ENCODE data around the gene PRR23B.

PRR23B gene

DNA sequence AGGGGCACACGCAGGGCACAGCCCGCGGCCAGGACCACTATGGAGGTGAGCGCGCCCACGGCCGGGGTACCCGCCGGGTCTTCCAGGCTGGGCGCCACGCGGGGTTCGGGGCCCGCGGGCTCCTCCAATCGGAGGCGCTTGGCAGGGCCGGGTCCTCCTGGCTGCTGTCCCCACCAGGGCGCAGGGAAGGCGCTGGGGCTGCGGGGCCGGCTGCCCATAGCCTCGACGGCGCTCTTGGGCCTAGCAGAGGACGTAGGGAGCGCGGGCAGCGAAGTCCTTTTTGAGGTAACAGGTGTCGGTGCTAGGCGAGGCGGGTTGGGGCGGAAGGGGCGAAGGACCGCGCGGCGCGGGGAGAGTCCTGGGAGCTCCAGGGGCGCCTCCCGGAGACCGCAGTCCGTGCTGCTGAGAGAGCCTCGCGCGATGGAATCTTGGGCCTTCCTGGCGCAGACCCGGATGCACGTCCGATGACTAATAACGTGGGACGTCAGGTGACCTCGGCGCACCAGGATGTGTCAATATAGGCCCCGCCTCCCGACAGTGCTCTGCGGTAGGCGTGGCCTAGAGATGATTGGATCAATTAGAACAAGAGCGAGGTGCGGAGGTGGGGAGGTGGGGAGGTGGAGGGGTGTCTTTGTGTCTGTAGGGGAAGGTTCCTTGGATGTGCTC lies 14.5 kb downstream of the PRR23B start, which contains the start of gene PRR23A:
Gene PRR23A (minus strand): TSS at position 218 of the 666 bp plus-strand sequence. CDS start 0 bp downstream, at position 218.
- no peak for TF ChIP-seq JUND (IDR thresholded peaks at IDR 0.05; ENCODE audit: low read depth)
- DNase-seq (ENCODE audit: low read depth in 1 of 2, low spot score in 1 of 2), result no peak
- in situ Hi-C loops (cut with HindIII; ENCODE audit: low pct_unique_long_range_greater_than_20kb, low sequenced_read_pairs), result no loop called here

- no peak for DNase-seq (ENCODE audit: low read depth in 1 of 2, low spot score in 1 of 2)
- TF ChIP-seq JUND (IDR thresholded peaks at IDR 0.05; ENCODE audit: low read depth), result no peak
- in situ Hi-C loops (cut with HindIII; ENCODE audit: low pct_unique_long_range_greater_than_20kb, low sequenced_read_pairs), result no loop called here
Measured at GRCh38 chr3:139005356-139005993, 15.3 kb downstream of the PRR23B start.

GRCh38 chr3:138995706-138996105 lies 25.0 kb downstream of the PRR23B start:
- DNase-seq (ENCODE audit: low read depth in 1 of 2, low spot score in 1 of 2), result no peak
- in situ Hi-C loops (cut with HindIII; ENCODE audit: low pct_unique_long_range_greater_than_20kb, low sequenced_read_pairs), result no loop called here
- no peak for TF ChIP-seq JUND (IDR thresholded peaks at IDR 0.05; ENCODE audit: low read depth)

DNA sequence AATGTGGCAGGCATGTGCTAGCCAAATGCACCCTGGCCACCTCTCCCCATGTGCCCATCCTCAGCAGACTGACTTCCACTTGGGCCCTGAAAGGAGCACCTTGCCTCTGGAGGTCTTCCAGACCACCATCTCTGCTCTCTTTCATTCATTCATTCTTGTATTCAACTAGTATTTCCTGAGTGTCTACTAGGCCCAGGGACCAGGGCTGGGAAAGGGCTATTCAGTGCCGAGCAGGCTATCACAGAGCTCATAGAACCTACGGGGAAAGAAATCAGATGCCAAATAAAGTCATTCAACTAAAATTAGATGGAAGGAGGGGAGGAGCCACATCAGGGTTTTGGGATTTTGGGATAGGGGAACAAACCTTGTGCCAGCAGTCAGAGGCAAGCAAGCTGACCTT lies 33.5 kb downstream of the PRR23B start:
- no peak for TF ChIP-seq JUND (IDR thresholded peaks at IDR 0.05; ENCODE audit: low read depth)
- no peak for DNase-seq (ENCODE audit: low read depth in 1 of 2, low spot score in 1 of 2)
- in situ Hi-C loops (cut with HindIII; ENCODE audit: low pct_unique_long_range_greater_than_20kb, low sequenced_read_pairs), result no loop called here

DNA sequence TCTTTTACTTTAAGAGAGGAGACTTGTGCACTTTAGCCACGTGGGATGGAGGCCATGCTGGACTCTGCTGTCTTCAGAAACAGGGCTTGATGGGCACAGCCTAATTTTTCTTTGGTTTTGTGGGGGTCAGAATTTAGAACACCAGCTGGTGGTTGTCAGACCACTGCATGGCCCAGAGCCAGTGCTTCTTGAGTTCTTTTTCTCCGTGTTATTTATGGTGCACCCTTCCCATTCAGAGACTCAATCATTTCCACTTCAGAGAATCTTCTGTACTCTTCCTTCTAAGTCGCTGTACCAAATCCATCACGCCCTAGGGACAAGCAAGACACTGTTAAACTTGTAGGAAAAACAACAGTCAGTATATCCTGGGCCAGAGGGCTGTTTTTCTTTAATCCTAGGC lies 34.8 kb downstream of the PRR23B start:
- in situ Hi-C loops (cut with HindIII; ENCODE audit: low pct_unique_long_range_greater_than_20kb, low sequenced_read_pairs), result no loop called here
- DNase-seq (ENCODE audit: low read depth in 1 of 2, low spot score in 1 of 2), result no peak
- no peak for TF ChIP-seq JUND (IDR thresholded peaks at IDR 0.05; ENCODE audit: low read depth)

DNA sequence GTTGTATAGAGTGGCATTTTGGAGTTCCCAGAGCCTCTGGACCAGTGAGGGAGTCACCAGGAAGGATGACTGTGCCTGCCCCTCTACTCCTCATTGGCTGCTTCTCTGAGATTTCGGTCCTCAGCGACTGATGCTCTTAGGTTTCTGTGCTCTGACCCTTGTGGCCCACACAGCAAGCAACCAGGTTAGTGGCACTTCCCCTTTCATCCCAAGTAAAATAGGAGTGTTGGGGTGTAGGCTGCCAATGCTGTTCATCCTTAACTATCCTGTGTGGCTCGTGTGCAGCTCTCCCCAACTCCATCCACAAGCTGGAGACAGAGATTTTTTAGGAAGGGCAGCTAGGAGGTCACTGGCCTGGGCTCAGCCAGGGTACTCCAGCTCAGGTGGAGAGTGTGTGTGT lies 35.9 kb downstream of the PRR23B start:
- in situ Hi-C loops (cut with HindIII; ENCODE audit: low pct_unique_long_range_greater_than_20kb, low sequenced_read_pairs), result no loop called here
- no peak for TF ChIP-seq JUND (IDR thresholded peaks at IDR 0.05; ENCODE audit: low read depth)
- DNase-seq (ENCODE audit: low read depth in 1 of 2, low spot score in 1 of 2), result no peak

GRCh38 chr3:138976047-138976446 lies 44.7 kb downstream of the PRR23B start:
- no peak for TF ChIP-seq JUND (IDR thresholded peaks at IDR 0.05; ENCODE audit: low read depth)
- in situ Hi-C loops (cut with HindIII; ENCODE audit: low pct_unique_long_range_greater_than_20kb, low sequenced_read_pairs), result no loop called here
- DNase-seq (ENCODE audit: low read depth in 1 of 2, low spot score in 1 of 2), result no peak

DNA sequence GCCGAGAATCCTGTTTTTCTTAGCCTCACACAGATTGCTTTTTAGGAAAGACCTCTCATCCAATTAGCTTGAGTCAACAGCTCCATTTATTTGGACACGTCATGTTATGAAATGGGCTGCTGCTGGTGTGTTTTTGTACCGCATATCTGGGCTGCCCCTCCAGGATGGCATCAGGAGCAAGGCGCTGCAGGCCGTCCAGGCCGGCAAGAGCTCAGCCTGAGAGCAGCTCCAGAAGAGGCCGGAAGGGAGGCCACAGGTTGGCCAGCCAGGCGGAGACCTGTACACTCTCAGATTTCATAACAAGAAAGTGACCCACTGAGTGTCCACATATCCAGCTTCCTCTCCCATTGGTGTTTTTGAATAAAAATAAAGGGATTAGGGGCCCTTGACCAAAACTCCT lies 45.4 kb downstream of the PRR23B start:
- in situ Hi-C loops (cut with HindIII; ENCODE audit: low pct_unique_long_range_greater_than_20kb, low sequenced_read_pairs), result no loop called here
- DNase-seq (ENCODE audit: low read depth in 1 of 2, low spot score in 1 of 2), result no peak
- no peak for TF ChIP-seq JUND (IDR thresholded peaks at IDR 0.05; ENCODE audit: low read depth)

DNA sequence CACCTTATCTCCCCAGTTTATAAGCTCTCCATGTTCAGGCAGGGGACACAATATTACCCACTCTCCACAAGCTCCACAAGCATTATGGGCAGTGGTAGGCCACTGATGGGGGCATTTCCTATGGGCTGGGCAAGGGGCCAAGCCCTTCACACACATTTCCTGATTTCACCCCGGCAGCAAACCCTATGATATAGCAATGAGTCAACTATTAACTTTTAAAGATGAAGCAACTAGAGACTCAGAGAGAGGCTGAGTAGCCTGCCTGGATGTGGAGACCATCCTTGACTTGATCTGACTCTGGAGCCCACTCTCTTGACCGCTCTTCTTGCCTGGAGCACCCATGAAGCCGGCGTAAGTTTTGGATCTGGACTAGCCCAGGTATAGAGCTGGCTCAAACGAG lies 46.3 kb downstream of the PRR23B start:
- no peak for TF ChIP-seq JUND (IDR thresholded peaks at IDR 0.05; ENCODE audit: low read depth)
- DNase-seq (ENCODE audit: low read depth in 1 of 2, low spot score in 1 of 2), result no peak
- in situ Hi-C loops (cut with HindIII; ENCODE audit: low pct_unique_long_range_greater_than_20kb, low sequenced_read_pairs), result no loop called here

DNA sequence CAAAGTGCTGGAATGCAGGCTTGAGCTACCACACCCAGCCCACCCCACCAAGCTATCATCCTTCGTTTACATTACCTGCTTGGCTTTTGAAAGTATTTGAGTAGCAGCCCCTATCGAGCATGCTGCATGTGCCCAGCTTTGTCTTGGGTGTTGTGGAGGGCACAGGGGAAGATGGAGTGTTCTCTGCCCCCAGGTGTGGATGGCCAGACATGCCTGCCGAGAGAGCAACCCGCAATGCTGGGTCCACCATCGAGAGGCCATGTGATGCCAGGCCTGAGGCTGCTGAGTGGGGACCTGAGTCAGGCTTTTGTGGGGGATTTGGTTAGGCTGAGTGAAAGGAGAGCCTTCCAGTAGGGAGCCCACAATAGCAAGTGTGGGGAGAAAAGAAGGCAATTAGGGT lies 47.8 kb downstream of the PRR23B start:
- DNase-seq (ENCODE audit: low read depth in 1 of 2, low spot score in 1 of 2), result no peak
- no peak for TF ChIP-seq JUND (IDR thresholded peaks at IDR 0.05; ENCODE audit: low read depth)
- in situ Hi-C loops (cut with HindIII; ENCODE audit: low pct_unique_long_range_greater_than_20kb, low sequenced_read_pairs), result no loop called here

DNA sequence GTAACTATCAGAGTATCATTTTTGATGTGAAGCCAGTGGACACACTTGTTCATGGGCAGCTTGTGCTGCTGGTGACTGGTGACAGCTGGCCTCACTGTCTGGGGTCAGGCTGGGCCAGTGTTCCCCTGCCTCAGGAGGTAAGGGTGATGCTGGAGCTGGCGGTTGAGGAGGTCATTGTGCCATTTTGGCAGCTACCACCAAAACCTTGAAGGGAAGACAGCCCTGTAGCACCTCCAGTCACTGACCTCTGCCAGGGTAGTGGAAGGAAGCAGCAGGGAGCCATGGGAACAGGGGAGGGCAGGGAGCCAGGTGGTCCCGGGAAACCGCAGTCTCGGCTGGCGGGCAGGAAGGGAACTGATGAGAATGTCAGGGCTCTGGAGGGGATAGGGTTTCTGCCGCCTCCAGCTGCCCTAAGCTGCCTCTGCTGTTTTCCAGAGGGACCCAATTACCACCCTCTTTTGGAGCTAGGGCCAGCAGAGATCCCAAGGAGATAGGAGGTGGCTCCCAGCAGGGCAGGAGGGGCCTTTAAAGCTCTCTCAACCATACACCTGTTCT lies 48.9 kb downstream of the PRR23B start:
- in situ Hi-C loops (cut with HindIII; ENCODE audit: low pct_unique_long_range_greater_than_20kb, low sequenced_read_pairs), result no loop called here
- DNase-seq (ENCODE audit: low read depth in 1 of 2, low spot score in 1 of 2), result no peak

More for the DNA sequence above, 48.9 kb downstream of the PRR23B start:
- no peak for TF ChIP-seq JUND (IDR thresholded peaks at IDR 0.05; ENCODE audit: low read depth)
